ENCODE results near the gene ANKRD44. TPM values are rescaled to one million over a fixed set of nuclear protein-coding genes. Genes with fewer than 3 reads are reported as not detected.
A peak's percentile ranks its signal among the peaks of the same experiment; 100 is the strongest.

ANKRD44 gene
- total RNA-seq, 1 experiment from 2014 or later = 0.68 TPM

- no peak for DNase-seq (ENCODE audit: low spot score)
- no peaks in the 10 kb centered on the region for H3K4me1 Mint-ChIP-seq
- ChIA-PET POLR2A (no interaction called here), CTCF (interaction anchor here (0.6 to 1.4 kb wide), 6 partner anchors 58 to 187 kb away, joined by 3 to 5 read pairs (median 4); no protein-coding TSS in a partner anchor)
- H3K9me3 Mint-ChIP-seq = no peaks in the 10 kb centered on the region
- no peak overlapping the region for H3K4me3 Mint-ChIP-seq
- peak; percentile 53; the same call in 1 of the 2 replicates for ATAC-seq
- H3K36me3 Mint-ChIP-seq = no peaks in the 10 kb centered on the region
- H3K27ac Mint-ChIP-seq = no peak overlapping the region
- H3K27me3 Mint-ChIP-seq (ENCODE audit: low read depth) = no peaks in the 10 kb centered on the region; the same call in 1 of the 2 replicates
- TF ChIP-seq ZNF671 (CRISPR knock-in tag; IDR thresholded peaks at IDR 0.05) (no peak), ZNF263 (CRISPR knock-in tag; IDR thresholded peaks at IDR 0.05; ENCODE audit: low read depth) (no peak), CTCF (IDR thresholded peaks at IDR 0.05) (peak; percentile 33; the same call in 1 of the 2 replicates)
These were observed 119.2 kb downstream of the ANKRD44 start for GRCh38 chr2:197191177-197191939.

DNA sequence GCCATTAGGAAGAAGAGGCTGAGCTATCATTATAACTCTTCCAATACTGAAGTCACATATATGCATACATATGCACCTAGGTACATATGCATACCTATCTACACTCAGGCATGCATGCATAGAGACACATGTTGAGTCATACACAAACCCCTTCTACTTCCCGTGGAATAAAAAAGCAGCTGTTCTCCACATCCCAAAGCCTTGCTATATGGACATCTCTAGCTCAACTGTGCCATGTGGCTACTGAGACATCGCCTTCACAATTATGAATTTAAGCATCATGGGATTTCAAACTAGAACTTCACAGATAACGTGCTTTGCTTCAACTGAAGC, 120.5 kb downstream of the ANKRD44 start:
- H3K4me3 Mint-ChIP-seq = no peak overlapping the region
- ChIA-PET CTCF (interaction anchor here (0.6 to 1.4 kb wide), 6 partner anchors 21 to 528 kb away, joined by 3 to 6 read pairs (median 4); no protein-coding TSS in a partner anchor), POLR2A (no interaction called here)
- no peaks in the 10 kb centered on the region; the same call in 1 of the 2 replicates for H3K27me3 Mint-ChIP-seq (ENCODE audit: low read depth)
- no peaks in the 10 kb centered on the region for H3K4me1 Mint-ChIP-seq
- DNase-seq (ENCODE audit: low spot score) (no peak), ATAC-seq (peak; percentile 29)
- H3K36me3 Mint-ChIP-seq = no peaks in the 10 kb centered on the region
- H3K27ac Mint-ChIP-seq = no peak overlapping the region
- H3K9me3 Mint-ChIP-seq = no peaks in the 10 kb centered on the region
- TF ChIP-seq JUN (CRISPR knock-in tag; IDR thresholded peaks at IDR 0.05) = no peak
- no peak for TF ChIP-seq SMAD4 (CRISPR knock-in tag; IDR thresholded peaks at IDR 0.05)
- no peak for TF ChIP-seq CBFB (CRISPR knock-in tag; IDR thresholded peaks at IDR 0.05; ENCODE audit: low read depth)
- TF ChIP-seq CREM (CRISPR knock-in tag; IDR thresholded peaks at IDR 0.05) = no peak
- no peak for TF ChIP-seq ZNF532 (CRISPR knock-in tag; IDR thresholded peaks at IDR 0.05; ENCODE audit: borderline replicate concordance)
- no peak for TF ChIP-seq USF2 (CRISPR knock-in tag; IDR thresholded peaks at IDR 0.05)
- no peak for TF ChIP-seq ZNF671 (CRISPR knock-in tag; IDR thresholded peaks at IDR 0.05)
- no peak for TF ChIP-seq TCF7 (CRISPR knock-in tag; IDR thresholded peaks at IDR 0.05; ENCODE audit: low read depth)
- no peak for TF ChIP-seq FOXP1 (CRISPR knock-in tag; IDR thresholded peaks at IDR 0.05; ENCODE audit: borderline replicate concordance)
- no peak for TF ChIP-seq FOXK1 (CRISPR knock-in tag; IDR thresholded peaks at IDR 0.05)
- no peak for TF ChIP-seq RELA (CRISPR knock-in tag; IDR thresholded peaks at IDR 0.05; ENCODE audit: borderline replicate concordance)
- no peak for TF ChIP-seq EMX1 (CRISPR knock-in tag; IDR thresholded peaks at IDR 0.05)
- no peak for TF ChIP-seq JAZF1 (CRISPR knock-in tag; IDR thresholded peaks at IDR 0.05)
- TF ChIP-seq, protein P1, sequence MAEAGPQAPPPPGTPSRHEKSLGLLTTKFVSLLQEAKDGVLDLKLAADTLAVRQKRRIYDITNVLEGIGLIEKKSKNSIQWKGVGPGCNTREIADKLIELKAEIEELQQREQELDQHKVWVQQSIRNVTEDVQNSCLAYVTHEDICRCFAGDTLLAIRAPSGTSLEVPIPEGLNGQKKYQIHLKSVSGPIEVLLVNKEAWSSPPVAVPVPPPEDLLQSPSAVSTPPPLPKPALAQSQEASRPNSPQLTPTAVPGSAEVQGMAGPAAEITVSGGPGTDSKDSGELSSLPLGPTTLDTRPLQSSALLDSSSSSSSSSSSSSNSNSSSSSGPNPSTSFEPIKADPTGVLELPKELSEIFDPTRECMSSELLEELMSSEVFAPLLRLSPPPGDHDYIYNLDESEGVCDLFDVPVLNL (CRISPR knock-in tag; IDR thresholded peaks at IDR 0.05; ENCODE audit: borderline replicate concordance, low read depth) = no peak
- TF ChIP-seq, protein P2, sequence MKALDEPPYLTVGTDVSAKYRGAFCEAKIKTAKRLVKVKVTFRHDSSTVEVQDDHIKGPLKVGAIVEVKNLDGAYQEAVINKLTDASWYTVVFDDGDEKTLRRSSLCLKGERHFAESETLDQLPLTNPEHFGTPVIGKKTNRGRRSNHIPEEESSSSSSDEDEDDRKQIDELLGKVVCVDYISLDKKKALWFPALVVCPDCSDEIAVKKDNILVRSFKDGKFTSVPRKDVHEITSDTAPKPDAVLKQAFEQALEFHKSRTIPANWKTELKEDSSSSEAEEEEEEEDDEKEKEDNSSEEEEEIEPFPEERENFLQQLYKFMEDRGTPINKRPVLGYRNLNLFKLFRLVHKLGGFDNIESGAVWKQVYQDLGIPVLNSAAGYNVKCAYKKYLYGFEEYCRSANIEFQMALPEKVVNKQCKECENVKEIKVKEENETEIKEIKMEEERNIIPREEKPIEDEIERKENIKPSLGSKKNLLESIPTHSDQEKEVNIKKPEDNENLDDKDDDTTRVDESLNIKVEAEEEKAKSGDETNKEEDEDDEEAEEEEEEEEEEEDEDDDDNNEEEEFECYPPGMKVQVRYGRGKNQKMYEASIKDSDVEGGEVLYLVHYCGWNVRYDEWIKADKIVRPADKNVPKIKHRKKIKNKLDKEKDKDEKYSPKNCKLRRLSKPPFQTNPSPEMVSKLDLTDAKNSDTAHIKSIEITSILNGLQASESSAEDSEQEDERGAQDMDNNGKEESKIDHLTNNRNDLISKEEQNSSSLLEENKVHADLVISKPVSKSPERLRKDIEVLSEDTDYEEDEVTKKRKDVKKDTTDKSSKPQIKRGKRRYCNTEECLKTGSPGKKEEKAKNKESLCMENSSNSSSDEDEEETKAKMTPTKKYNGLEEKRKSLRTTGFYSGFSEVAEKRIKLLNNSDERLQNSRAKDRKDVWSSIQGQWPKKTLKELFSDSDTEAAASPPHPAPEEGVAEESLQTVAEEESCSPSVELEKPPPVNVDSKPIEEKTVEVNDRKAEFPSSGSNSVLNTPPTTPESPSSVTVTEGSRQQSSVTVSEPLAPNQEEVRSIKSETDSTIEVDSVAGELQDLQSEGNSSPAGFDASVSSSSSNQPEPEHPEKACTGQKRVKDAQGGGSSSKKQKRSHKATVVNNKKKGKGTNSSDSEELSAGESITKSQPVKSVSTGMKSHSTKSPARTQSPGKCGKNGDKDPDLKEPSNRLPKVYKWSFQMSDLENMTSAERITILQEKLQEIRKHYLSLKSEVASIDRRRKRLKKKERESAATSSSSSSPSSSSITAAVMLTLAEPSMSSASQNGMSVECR (CRISPR knock-in tag; IDR thresholded peaks at IDR 0.05; ENCODE audit: borderline replicate concordance) = no peak
- TF ChIP-seq NFYB (CRISPR knock-in tag; conservative IDR thresholded peaks at IDR 0.05; ENCODE audit: low read depth) = no peak
- TF ChIP-seq, protein P3, sequence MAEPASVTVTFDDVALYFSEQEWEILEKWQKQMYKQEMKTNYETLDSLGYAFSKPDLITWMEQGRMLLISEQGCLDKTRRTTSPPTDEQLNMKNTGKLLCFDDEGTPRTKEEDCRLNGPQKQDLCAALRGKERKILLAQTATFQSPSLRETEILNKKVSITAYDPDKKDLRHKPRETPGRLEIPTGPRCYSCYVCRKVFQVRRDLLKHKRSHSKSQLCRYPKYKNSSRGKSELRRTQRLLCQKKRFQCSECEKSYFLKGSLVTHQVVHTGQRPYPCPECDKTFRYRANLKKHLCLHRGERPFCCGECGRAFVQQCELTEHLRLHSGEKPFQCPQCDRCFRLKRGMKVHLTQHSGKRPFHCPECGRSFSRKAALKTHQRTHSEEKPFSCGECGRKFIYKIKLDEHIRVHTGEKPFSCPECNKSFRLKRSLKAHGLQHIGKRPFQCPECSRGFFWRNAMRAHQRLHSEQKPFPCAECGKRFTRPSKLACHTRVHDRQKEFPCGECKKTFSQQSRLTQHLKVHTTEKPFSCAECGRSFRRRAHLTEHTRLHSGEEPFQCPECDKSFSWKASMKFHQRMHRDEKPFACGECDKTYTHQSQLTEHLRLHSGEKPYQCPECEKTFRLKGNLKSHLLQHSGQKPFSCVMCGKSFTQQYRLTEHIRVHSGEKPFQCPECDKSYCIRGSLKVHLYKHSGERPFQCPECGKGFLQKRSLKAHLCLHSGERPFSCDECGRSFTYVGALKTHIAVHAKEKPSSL (CRISPR knock-in tag; conservative IDR thresholded peaks at IDR 0.05) = no peak
